H9 (cell line): ENCODE results near the gene MYL6B. TPM values are rescaled to one million over a fixed set of nuclear protein-coding genes. Genes with fewer than 3 reads are reported as not detected.

Source experiments
- DNase-seq: peaks from one replicate; pipeline ENCODE4 v3.0.0-alpha.2; 2017
- H2AFZ ChIP-seq: one replicate; pipeline ENCODE4 v1.6.1; 2013; ENCODE audit warnings: mild to moderate bottlenecking, low read length, control low read depth, moderate library complexity
- H2AK5ac ChIP-seq: 2 replicates; pipeline ENCODE4 v1.6.1; 2013; ENCODE audit warnings: low read length, control low read depth, mixed read lengths; ENCODE audit not compliant: insufficient read length
- H2BK120ac ChIP-seq: one replicate; pipeline ENCODE4 v1.6.1; 2013; ENCODE audit warnings: low read depth, mild to moderate bottlenecking, low read length, control low read depth, inconsistent platforms; ENCODE audit not compliant: poor library complexity, severe bottlenecking
- H2BK12ac ChIP-seq: 2 replicates; pipeline ENCODE4 v1.6.1; 2013; ENCODE audit warnings: low read length, control low read depth, mixed read lengths, low read depth; ENCODE audit not compliant: insufficient read length
- H2BK15ac ChIP-seq: 2 replicates; pipeline ENCODE4 v1.6.1; 2013; ENCODE audit warnings: low read depth, low read length, control low read depth
- H2BK20ac ChIP-seq: one replicate; pipeline ENCODE4 v1.6.1; 2013; ENCODE audit warnings: low read depth, mild to moderate bottlenecking, low read length, control low read depth, inconsistent platforms; ENCODE audit not compliant: poor library complexity, severe bottlenecking
- H2BK5ac ChIP-seq: 2 replicates; pipeline ENCODE4 v1.6.1; 2013; ENCODE audit warnings: low read length, control low read depth, mixed read lengths; ENCODE audit not compliant: insufficient read length
- H3K14ac ChIP-seq: 2 replicates; pipeline ENCODE4 v1.6.1; 2013; ENCODE audit warnings: low read length, control low read depth; ENCODE audit not compliant: insufficient read depth
- H3K18ac ChIP-seq: 2 replicates; pipeline ENCODE4 v1.6.1; 2013; ENCODE audit warnings: low read depth, mild to moderate bottlenecking, mixed read lengths, low read length, control low read depth; ENCODE audit not compliant: insufficient read length
- H3K23ac ChIP-seq: 2 replicates; pipeline ENCODE4 v1.6.1; 2013; ENCODE audit warnings: low read length, control low read depth, mixed read lengths, low read depth; ENCODE audit not compliant: insufficient read length
- H3K23me2 ChIP-seq: 2 replicates; pipeline ENCODE4 v1.6.1; 2013; ENCODE audit warnings: low read depth, mild to moderate bottlenecking, mixed read lengths, low read length, control low read depth; ENCODE audit not compliant: insufficient read length, poor library complexity, severe bottlenecking
- H3K27ac ChIP-seq: 2 replicates; pipeline ENCODE4 v1.5.1; 2013; ENCODE audit warnings: low read length, control low read depth, mixed read lengths, low read depth; ENCODE audit not compliant: insufficient read length
- H3K27me3 ChIP-seq: 2 replicates; pipeline ENCODE4 v1.6.1; 2013; ENCODE audit warnings: low read length, control low read depth, inconsistent platforms; ENCODE audit not compliant: insufficient read depth
- H3K4ac ChIP-seq: 2 replicates; pipeline ENCODE4 v1.6.1; 2013; ENCODE audit warnings: low read depth, mild to moderate bottlenecking, control low read depth, inconsistent platforms, low read length, moderate library complexity
- H3K4me1 ChIP-seq: 2 replicates; pipeline ENCODE4 v1.6.1; 2013; ENCODE audit warnings: low read length, control low read depth, inconsistent platforms; ENCODE audit not compliant: insufficient read depth
- H3K4me2 ChIP-seq: 2 replicates; pipeline ENCODE4 v1.6.1; 2013; ENCODE audit warnings: low read length, control low read depth, mixed read lengths; ENCODE audit not compliant: insufficient read length, insufficient read depth
- H3K56ac ChIP-seq: 2 replicates; pipeline ENCODE4 v1.6.1; 2013; ENCODE audit warnings: low read depth, mild to moderate bottlenecking, mixed read lengths, low read length, control low read depth; ENCODE audit not compliant: insufficient read length
- H3K79me1 ChIP-seq: 2 replicates; pipeline ENCODE4 v1.6.1; 2013; ENCODE audit warnings: low read depth, mild to moderate bottlenecking, moderate library complexity, low read length, control low read depth, inconsistent platforms; ENCODE audit not compliant: insufficient read depth, poor library complexity, severe bottlenecking
- H3K79me2 ChIP-seq: 2 replicates; pipeline ENCODE4 v1.6.1; 2013; ENCODE audit warnings: low read length, control low read depth, inconsistent platforms; ENCODE audit not compliant: insufficient read depth
- H3K9ac ChIP-seq: 2 replicates; pipeline ENCODE4 v1.6.1; 2013; ENCODE audit warnings: low read length, control low read depth, mixed read lengths; ENCODE audit not compliant: insufficient read length; ENCODE audit errors: extremely low read depth
- H3K9me3 ChIP-seq: one replicate; pipeline ENCODE4 v1.6.1; 2013; ENCODE audit warnings: low read depth, low read length, inconsistent platforms; ENCODE audit not compliant: control insufficient read depth
- H3T11ph ChIP-seq: one replicate; pipeline ENCODE4 v1.6.1; 2013; ENCODE audit warnings: mild to moderate bottlenecking, low read length, control low read depth, inconsistent platforms
- H4K20me1 ChIP-seq: one replicate; pipeline ENCODE4 v1.6.1; 2013; ENCODE audit not compliant: control insufficient read depth, insufficient read length, insufficient read depth
- H4K5ac ChIP-seq: 2 replicates; pipeline ENCODE4 v1.6.1; 2013; ENCODE audit warnings: low read depth, mild to moderate bottlenecking, mixed read lengths, low read length, control low read depth; ENCODE audit not compliant: insufficient read length
- H4K8ac ChIP-seq: replicated peaks from 2 replicates; pipeline ENCODE4 v1.6.1; 2013; ENCODE audit warnings: low read length, control low read depth, mixed read lengths, low read depth; ENCODE audit not compliant: insufficient read length
- H4K91ac ChIP-seq: 2 replicates; pipeline ENCODE4 v1.6.1; 2013; ENCODE audit warnings: low read depth, mild to moderate bottlenecking, moderate library complexity, mixed read lengths, low read length, control low read depth; ENCODE audit not compliant: insufficient read length
- H3K27ac Mint-ChIP-seq, 3 experiments: 2 replicates in 2 of 3; 3 replicates in 1 of 3; pipeline ENCODE4 v1.8.0; 2020 to 2021; ENCODE audit warnings: mixed read lengths in 3 of 3, mild to moderate bottlenecking in 1 of 3, moderate library complexity in 1 of 3
- H3K27me3 Mint-ChIP-seq: 2 replicates; pipeline ENCODE4 v1.8.0; 2021; ENCODE audit warnings: low read depth, mild to moderate bottlenecking, moderate library complexity, mixed read lengths
- H3K36me3 Mint-ChIP-seq, 3 experiments: 2 replicates in 2 of 3; 3 replicates in 1 of 3; pipeline ENCODE4 v1.8.0; 2020 to 2021; ENCODE audit warnings: low read depth in 3 of 3, mixed read lengths in 3 of 3; ENCODE audit not compliant: insufficient read depth in 1 of 3
- H3K4me1 Mint-ChIP-seq, 2 experiments: 2 replicates each; pipeline ENCODE4 v1.8.0; 2020; ENCODE audit warnings: mixed read lengths in 2 of 2
- H3K4me3 Mint-ChIP-seq, 2 experiments: 2 replicates in 1 of 2; 3 replicates in 1 of 2; pipeline ENCODE4 v1.8.0; 2020 to 2021; ENCODE audit warnings: mild to moderate bottlenecking in 2 of 2, mixed read lengths in 2 of 2, moderate library complexity in 1 of 2
- H3K9me3 Mint-ChIP-seq, 2 experiments: 2 replicates in 1 of 2; 3 replicates in 1 of 2; pipeline ENCODE4 v1.8.0; 2020; ENCODE audit warnings: mild to moderate bottlenecking in 2 of 2, mixed read lengths in 2 of 2, moderate library complexity in 1 of 2
- WGBS: extraction: QIAGEN DNeasy Blood & Tissue Kit; methylation state at CpG from one replicate; pipeline ENCODE4 v1.1.7; 2013; ENCODE audit warnings: missing lambda C conversion rate, low lambda C conversion rate, mixed read lengths; ENCODE audit not compliant: insufficient read length; ENCODE audit errors: extremely low coverage; 5-methylcytosine and 5-hydroxymethylcytosine counted together
- total RNA-seq: library from RNA; stranded (reverse); gene quantifications from 2 replicates; pipeline ENCODE4 v1.2.1, GENCODE V29; 2021
- TF ChIP-seq, protein P1 (sequence below): fragments of 200-600 bp; sonication (generic); conservative IDR thresholded peaks from 3 replicates; pipeline ENCODE4 v1.8.0; 2021; ENCODE audit warnings: antibody characterized with exemption, mild to moderate bottlenecking

Gene MYL6B
- total RNA-seq, 1 experiment from 2014 or later = 165 TPM

DNA sequence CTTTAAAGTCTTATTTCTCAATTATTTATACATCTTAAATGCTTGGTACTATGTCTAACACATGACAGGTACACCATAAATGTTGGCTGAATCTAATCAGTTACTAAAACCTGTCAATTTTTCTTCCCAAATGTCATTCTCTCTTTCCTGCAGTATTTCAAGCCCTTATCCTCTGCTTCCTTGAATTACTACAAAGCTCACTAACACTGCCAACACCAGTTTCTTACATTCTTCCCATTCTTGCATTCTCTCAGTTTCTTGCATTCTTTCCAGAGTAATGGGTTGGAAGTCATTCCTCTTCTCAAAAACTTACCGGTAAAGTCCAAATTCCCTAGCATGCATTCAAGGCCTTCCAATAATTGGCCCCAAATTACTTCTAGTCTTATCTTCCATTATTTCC is 46.4 kb downstream of the MYL6B start:
- no peak for DNase-seq
- H3K9ac ChIP-seq = no peak overlapping the region
- H3T11ph ChIP-seq = no peak overlapping the region
- H3K27ac ChIP-seq = no peak overlapping the region
- H3K18ac ChIP-seq = no peak overlapping the region
- no peak overlapping the region for H3K14ac ChIP-seq
- no peak overlapping the region for H3K4ac ChIP-seq
- WGBS = no CpG with 5 or more reads among the region's 1 CpG
- no peak overlapping the region for H2BK120ac ChIP-seq
- no peak overlapping the region for H2AK5ac ChIP-seq
- no peak overlapping the region for H4K8ac ChIP-seq
- H2BK12ac ChIP-seq = no peak overlapping the region
- no peak overlapping the region for H2BK20ac ChIP-seq
- no peaks in the 10 kb centered on the region for H3K79me2 ChIP-seq
- TF ChIP-seq, protein P1, sequence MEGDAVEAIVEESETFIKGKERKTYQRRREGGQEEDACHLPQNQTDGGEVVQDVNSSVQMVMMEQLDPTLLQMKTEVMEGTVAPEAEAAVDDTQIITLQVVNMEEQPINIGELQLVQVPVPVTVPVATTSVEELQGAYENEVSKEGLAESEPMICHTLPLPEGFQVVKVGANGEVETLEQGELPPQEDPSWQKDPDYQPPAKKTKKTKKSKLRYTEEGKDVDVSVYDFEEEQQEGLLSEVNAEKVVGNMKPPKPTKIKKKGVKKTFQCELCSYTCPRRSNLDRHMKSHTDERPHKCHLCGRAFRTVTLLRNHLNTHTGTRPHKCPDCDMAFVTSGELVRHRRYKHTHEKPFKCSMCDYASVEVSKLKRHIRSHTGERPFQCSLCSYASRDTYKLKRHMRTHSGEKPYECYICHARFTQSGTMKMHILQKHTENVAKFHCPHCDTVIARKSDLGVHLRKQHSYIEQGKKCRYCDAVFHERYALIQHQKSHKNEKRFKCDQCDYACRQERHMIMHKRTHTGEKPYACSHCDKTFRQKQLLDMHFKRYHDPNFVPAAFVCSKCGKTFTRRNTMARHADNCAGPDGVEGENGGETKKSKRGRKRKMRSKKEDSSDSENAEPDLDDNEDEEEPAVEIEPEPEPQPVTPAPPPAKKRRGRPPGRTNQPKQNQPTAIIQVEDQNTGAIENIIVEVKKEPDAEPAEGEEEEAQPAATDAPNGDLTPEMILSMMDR = no peak
- H3K4me2 ChIP-seq = no peak overlapping the region
- H2AFZ ChIP-seq = no peak overlapping the region
- Mint-ChIP-seq H3K27ac (peak overlapping the region in 1 of 3 experiments; percentile 14; a peak in 2 of 7 replicates), H3K36me3 (peaks cover 4 to 10% (median 5%) of the 10 kb centered on the region in 3 experiments; a peak in 4 of 7 replicates), H3K4me1 (peaks cover 5 to 15% of the 10 kb centered on the region in 2 experiments), H3K9me3 (no peaks in the 10 kb centered on the region), H3K4me3 (no peak overlapping the region), H3K27me3 (no peaks in the 10 kb centered on the region)
- no peak overlapping the region for H4K5ac ChIP-seq
- no peak overlapping the region for H4K91ac ChIP-seq
- H3K56ac ChIP-seq = no peak overlapping the region
- H2BK5ac ChIP-seq = no peak overlapping the region
- no peaks in the 10 kb centered on the region for H3K79me1 ChIP-seq
- H3K4me1 ChIP-seq = no peaks in the 10 kb centered on the region; the same call in 1 of the 2 replicates
- H3K27me3 ChIP-seq = no peaks in the 10 kb centered on the region
- H2BK15ac ChIP-seq = no peak overlapping the region
- H3K23ac ChIP-seq = no peak overlapping the region
- no peaks in the 10 kb centered on the region for H4K20me1 ChIP-seq
- H3K9me3 ChIP-seq = no peaks in the 10 kb centered on the region
- no peaks in the 10 kb centered on the region for H3K23me2 ChIP-seq
